ENCODE results near the gene PCSK2. TPM values are rescaled to one million over a fixed set of nuclear protein-coding genes. Genes with fewer than 3 reads are reported as not detected.

The PCSK2 gene
- polyA plus RNA-seq, 1 donor from 2014 or later, result 27.9 TPM

GRCh38 chr20:17205084-17205813 is 21.6 kb upstream of the PCSK2 start:
- Histone ChIP-seq H4K20me1 (ENCODE audit: insufficient read depth) (no peaks in the 10 kb centered on the region), H3K9me3 (ENCODE audit: low read length) (no peaks in the 10 kb centered on the region), H3F3A (ENCODE audit: insufficient read depth, low read length, poor library complexity, severe bottlenecking) (no peaks in the 10 kb centered on the region), H2AFZ (ENCODE audit: low read depth, low read length) (no peak overlapping the region), H3K27me3 (ENCODE audit: insufficient read depth, low read depth, low read length) (no peaks in the 10 kb centered on the region), H3K9ac (ENCODE audit: low read length) (no peak overlapping the region), H3K9me2 (ENCODE audit: insufficient read depth, low read length) (no peaks in the 10 kb centered on the region), H3K4me2 (ENCODE audit: low read length) (no peak overlapping the region), H3K4me3 (ENCODE audit: low read length) (no peak overlapping the region), H3K79me2 (replicated peaks; ENCODE audit: insufficient read depth, low read length) (no peaks in the 10 kb centered on the region), H3K36me3 (ENCODE audit: insufficient read depth, low read length) (no peaks in the 10 kb centered on the region), H3K27ac (ENCODE audit: low read length) (no peak overlapping the region)
- TF ChIP-seq EZH2 (IDR thresholded peaks at IDR 0.05; ENCODE audit: borderline replicate concordance, insufficient read depth, low read length, poor library complexity, severe bottlenecking), result no peak
- no peak for TF ChIP-seq SMC3 (conservative IDR thresholded peaks at IDR 0.05; ENCODE audit: poor library complexity)

- Histone ChIP-seq H2AFZ (ENCODE audit: low read depth, low read length) (no peak overlapping the region), H3K9me3 (ENCODE audit: low read length) (no peaks in the 10 kb centered on the region), H3K79me2 (replicated peaks; ENCODE audit: insufficient read depth, low read length) (no peaks in the 10 kb centered on the region), H3K36me3 (ENCODE audit: insufficient read depth, low read length) (no peaks in the 10 kb centered on the region), H3K4me2 (ENCODE audit: low read length) (no peak overlapping the region), H3K9ac (ENCODE audit: low read length) (no peak overlapping the region), H3K4me3 (ENCODE audit: low read length) (no peak overlapping the region), H3K27me3 (ENCODE audit: insufficient read depth, low read depth, low read length) (no peaks in the 10 kb centered on the region), H3K9me2 (ENCODE audit: insufficient read depth, low read length) (no peaks in the 10 kb centered on the region), H3K27ac (ENCODE audit: low read length) (no peak overlapping the region), H4K20me1 (ENCODE audit: insufficient read depth) (no peaks in the 10 kb centered on the region), H3F3A (ENCODE audit: insufficient read depth, low read length, poor library complexity, severe bottlenecking) (no peaks in the 10 kb centered on the region)
- TF ChIP-seq EZH2 (IDR thresholded peaks at IDR 0.05; ENCODE audit: borderline replicate concordance, insufficient read depth, low read length, poor library complexity, severe bottlenecking) (no peak), POLR2AphosphoS5 (IDR thresholded peaks at IDR 0.05) (no peak), SMC3 (conservative IDR thresholded peaks at IDR 0.05; ENCODE audit: poor library complexity) (no peak), RAD21 (conservative IDR thresholded peaks at IDR 0.05) (no peak), EP300 (conservative IDR thresholded peaks at IDR 0.05; ENCODE audit: poor library complexity, severe bottlenecking) (no peak), TAF1 (IDR thresholded peaks at IDR 0.05; ENCODE audit: low read depth) (no peak), MXI1 (conservative IDR thresholded peaks at IDR 0.05; ENCODE audit: poor library complexity, severe bottlenecking) (no peak), CTCF (IDR thresholded peaks at IDR 0.05; ENCODE audit: poor library complexity, severe bottlenecking) (no peak), REST (IDR thresholded peaks at IDR 0.05; ENCODE audit: borderline replicate concordance) (no peak)
Measured at GRCh38 chr20:17210387-17210786, 16.5 kb upstream of the PCSK2 start.
